ENCODE results near the gene ZFYVE28. TPM values are rescaled to one million over a fixed set of nuclear protein-coding genes. Genes with fewer than 3 reads are reported as not detected.

ZFYVE28 gene
- total RNA-seq, 1 donor from 2014 or later = 3.3 TPM

GRCh38 chr4:2297606-2298531, 120.6 kb downstream of the ZFYVE28 start:
- DNase-seq (ENCODE audit: low spot score) = no peak
- peaks cover 8% of the 10 kb centered on the region for H3K27me3 Mint-ChIP-seq (ENCODE audit: low read depth)
- H3K27ac Mint-ChIP-seq (ENCODE audit: unreplicated experiment) = no peak overlapping the region
- no peaks in the 10 kb centered on the region for H3K4me1 Mint-ChIP-seq (ENCODE audit: low read depth)
- H3K36me3 Mint-ChIP-seq (ENCODE audit: low read depth) = peaks cover 13% of the 10 kb centered on the region
- peaks cover 14% of the 10 kb centered on the region for H3K9me3 Mint-ChIP-seq (ENCODE audit: low read depth)
- TF ChIP-seq CTCF (IDR thresholded peaks at IDR 0.05) = no peak
- H3K4me3 Mint-ChIP-seq (ENCODE audit: unreplicated experiment) = no peak overlapping the region

- H3K27ac Mint-ChIP-seq (ENCODE audit: unreplicated experiment) = no peak overlapping the region
- H3K27me3 Mint-ChIP-seq (ENCODE audit: low read depth) = peaks cover 10% of the 10 kb centered on the region
- peaks cover 3% of the 10 kb centered on the region for H3K4me1 Mint-ChIP-seq (ENCODE audit: low read depth)
- no peak for DNase-seq (ENCODE audit: low spot score)
- H3K4me3 Mint-ChIP-seq (ENCODE audit: unreplicated experiment) = no peak overlapping the region
- peaks cover 7% of the 10 kb centered on the region for H3K9me3 Mint-ChIP-seq (ENCODE audit: low read depth)
- no peak for TF ChIP-seq CTCF (IDR thresholded peaks at IDR 0.05)
- H3K36me3 Mint-ChIP-seq (ENCODE audit: low read depth) = peaks cover 10% of the 10 kb centered on the region
Measured at GRCh38 chr4:2296631-2297601, 121.5 kb downstream of the ZFYVE28 start.

GRCh38 chr4:2295900-2296442, 122.5 kb downstream of the ZFYVE28 start:
- no peak overlapping the region for H3K4me3 Mint-ChIP-seq (ENCODE audit: unreplicated experiment)
- H3K27ac Mint-ChIP-seq (ENCODE audit: unreplicated experiment) = no peak overlapping the region
- no peak for DNase-seq (ENCODE audit: low spot score)
- peaks cover 3% of the 10 kb centered on the region for H3K4me1 Mint-ChIP-seq (ENCODE audit: low read depth)
- H3K9me3 Mint-ChIP-seq (ENCODE audit: low read depth) = peaks cover 7% of the 10 kb centered on the region
- peaks cover 10% of the 10 kb centered on the region for H3K36me3 Mint-ChIP-seq (ENCODE audit: low read depth)
- no peak for TF ChIP-seq CTCF (IDR thresholded peaks at IDR 0.05)
- peaks cover 10% of the 10 kb centered on the region for H3K27me3 Mint-ChIP-seq (ENCODE audit: low read depth)

DNA sequence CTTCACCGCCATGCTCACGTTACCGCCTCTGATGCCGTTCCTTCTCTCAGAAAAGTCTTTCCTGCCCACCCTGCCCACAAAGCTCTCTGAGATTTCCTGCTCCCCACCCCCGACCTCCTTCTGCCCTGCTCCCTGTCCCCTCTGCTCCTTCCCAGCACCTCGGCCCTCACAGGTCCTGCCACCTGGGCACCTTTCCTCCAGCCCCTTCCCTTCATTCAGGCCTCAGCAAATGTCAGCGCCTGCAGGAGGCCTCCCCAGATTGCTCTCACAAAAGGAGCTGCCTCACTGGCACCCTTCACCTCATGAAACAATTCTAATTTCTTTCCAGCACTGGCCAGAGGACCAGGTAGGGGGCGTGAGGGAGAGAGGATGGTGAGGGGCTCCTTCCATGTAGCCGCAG, 122.9 kb downstream of the ZFYVE28 start:
- H3K9me3 Mint-ChIP-seq (ENCODE audit: low read depth) = peaks cover 7% of the 10 kb centered on the region
- no peak for DNase-seq (ENCODE audit: low spot score)
- H3K27ac Mint-ChIP-seq (ENCODE audit: unreplicated experiment) = no peak overlapping the region
- peaks cover 10% of the 10 kb centered on the region for H3K36me3 Mint-ChIP-seq (ENCODE audit: low read depth)
- peaks cover 10% of the 10 kb centered on the region for H3K27me3 Mint-ChIP-seq (ENCODE audit: low read depth)
- no peak for TF ChIP-seq CTCF (IDR thresholded peaks at IDR 0.05)
- H3K4me3 Mint-ChIP-seq (ENCODE audit: unreplicated experiment) = no peak overlapping the region
- peaks cover 3% of the 10 kb centered on the region for H3K4me1 Mint-ChIP-seq (ENCODE audit: low read depth)
